B cell (primary cell): ENCODE data around the gene COBL. TPM values are rescaled to one million over a fixed set of nuclear protein-coding genes. Genes with fewer than 3 reads are reported as not detected.

Experiments used
- ATAC-seq: fragments of 200-7000 bp; cut with Tn5 transposase; one replicate; pipeline ENCODE4 v1.10.0; 2021; ENCODE audit warnings: low read depth, mild to moderate bottlenecking, moderate number of reproducible peaks, moderate library complexity
- CTCF ChIA-PET: fragments of 350-600 bp; sonication (Branson Sonifier 250); formaldehyde crosslinking; loops from one replicate; lab custom pipeline; 2021; ENCODE audit warnings: antibody characterized with exemption, inconsistent platforms; lab: Charles Lee
- POLR2A ChIA-PET: fragments of 350-600 bp; sonication (Branson Sonifier 250); formaldehyde crosslinking; loops from one replicate; lab custom pipeline; 2021; ENCODE audit warnings: antibody characterized with exemption; lab: Charles Lee
- DNase-seq: peaks from one replicate; pipeline ENCODE4 v3.0.0; 2013
- H2AFZ ChIP-seq: 2 replicates; pipeline ENCODE4 v1.6.1; 2012; ENCODE audit warnings: mild to moderate bottlenecking, low read depth, low read length; ENCODE audit not compliant: insufficient read depth, poor library complexity, severe bottlenecking
- H3K27ac ChIP-seq, 2 donors: 1 replicate in 1 of 2; 2 replicates in 1 of 2; pipeline ENCODE4 v1.5.1; 2012 to 2013; ENCODE audit warnings: low read length in 2 of 2, mild to moderate bottlenecking in 2 of 2, moderate library complexity in 1 of 2
- H3K27me3 ChIP-seq, 4 experiments: fragments of 200-600 bp in 1 of 4; sonication (generic) in 1 of 4; replicated peaks in 1 of 4; 1 replicate in 2 of 4; 2 replicates in 2 of 4; pipeline versions ENCODE4 v1.6.1 to v1.7.0; 2013 to 2016; ENCODE audit warnings: low read length in 3 of 4, mild to moderate bottlenecking in 2 of 4, mixed read lengths in 1 of 4, moderate library complexity in 1 of 4; ENCODE audit not compliant: insufficient read depth in 4 of 4, control insufficient read depth in 3 of 4; ENCODE audit errors: control extremely low read depth in 1 of 4
- H3K36me3 ChIP-seq, 2 experiments: replicated peaks in 1 of 2; 1 replicate in 1 of 2; 2 replicates in 1 of 2; pipeline versions ENCODE4 v1.6.1 to v1.7.1; 2013; ENCODE audit warnings: low read length in 1 of 2; ENCODE audit not compliant: insufficient read depth in 2 of 2, control insufficient read depth in 1 of 2; ENCODE audit errors: control extremely low read depth in 1 of 2, extremely low read depth in 1 of 2
- H3K4me1 ChIP-seq, 2 donors: fragments of 200-600 bp in 1 of 2; sonication (generic) in 1 of 2; 1 replicate in 1 of 2; 2 replicates in 1 of 2; pipeline versions ENCODE4 v1.5.1 to v1.6.1; 2013 to 2017; ENCODE audit warnings: low read length in 2 of 2; ENCODE audit not compliant: control insufficient read depth in 2 of 2, insufficient read depth in 2 of 2
- H3K4me2 ChIP-seq: replicated peaks from 2 replicates; pipeline ENCODE3; 2012; ENCODE audit warnings: mild to moderate bottlenecking, low read depth, low read length; ENCODE audit not compliant: poor library complexity, severe bottlenecking
- H3K4me3 ChIP-seq, 5 experiments: fragments of 200-600 bp in 1 of 5; sonication (generic) in 1 of 5; 1 replicate in 3 of 5; 2 replicates in 2 of 5; pipeline versions ENCODE4 v1.5.1 to v1.7.0; 2011 to 2016; ENCODE audit warnings: low read length in 4 of 5, mild to moderate bottlenecking in 4 of 5, low read depth in 2 of 5, control low read depth in 1 of 5, moderate library complexity in 1 of 5; ENCODE audit not compliant: insufficient read depth in 1 of 5; ENCODE audit errors: control extremely low read depth in 1 of 5, extremely low read depth in 1 of 5
- H3K79me2 ChIP-seq: fragments of 200-600 bp; sonication (generic); one replicate; pipeline ENCODE4 v1.6.0; 2016; ENCODE audit warnings: low read length; ENCODE audit not compliant: control insufficient read depth, insufficient read depth
- H3K9ac ChIP-seq: fragments of 200-600 bp; sonication (generic); 2 replicates; pipeline ENCODE4 v1.6.1; 2017; ENCODE audit warnings: mild to moderate bottlenecking, low read length, moderate library complexity
- H3K9me3 ChIP-seq, 3 donors: one replicate each; pipeline versions ENCODE4 v1.6.1 to v1.7.1; 2013; ENCODE audit warnings: low read length in 2 of 3; ENCODE audit not compliant: control insufficient read depth in 2 of 3, insufficient read depth in 1 of 3; ENCODE audit errors: control extremely low read depth in 1 of 3
- H4K20me1 ChIP-seq: 2 replicates; pipeline ENCODE4 v1.6.0; 2012; ENCODE audit warnings: mild to moderate bottlenecking, low read length; ENCODE audit not compliant: insufficient read depth, control insufficient read depth, poor library complexity, severe bottlenecking
- H3K27ac Mint-ChIP-seq: one replicate; pipeline ENCODE4 v1.8.0; 2021; ENCODE audit warnings: mixed read lengths
- H3K27me3 Mint-ChIP-seq: one replicate; pipeline ENCODE4 v1.8.0; 2021; ENCODE audit warnings: mixed read lengths
- H3K4me1 Mint-ChIP-seq: one replicate; pipeline ENCODE4 v1.8.0; 2021; ENCODE audit warnings: mixed read lengths
- H3K4me3 Mint-ChIP-seq: one replicate; pipeline ENCODE4 v1.8.0; 2021; ENCODE audit warnings: mixed read lengths
- H3K9me3 Mint-ChIP-seq: one replicate; pipeline ENCODE4 v1.8.0; 2022; ENCODE audit warnings: mixed read lengths; ENCODE audit not compliant: insufficient read depth
- CTCF ChIP-seq: fragments of 200-600 bp; IDR thresholded peaks from one replicate; pipeline ENCODE4 v1.8.0; 2022; ENCODE audit warnings: antibody characterized with exemption, mild to moderate bottlenecking
- EZH2 ChIP-seq: IDR thresholded peaks from 2 replicates; pipeline ENCODE4 v1.6.1; 2012; ENCODE audit warnings: borderline replicate concordance, low read depth, mild to moderate bottlenecking, moderate library complexity, low read length; ENCODE audit not compliant: insufficient read depth, poor library complexity, severe bottlenecking
- WGBS: methylation state at CpG from one replicate; pipeline ENCODE4 v1.1.5; 2013; ENCODE audit warnings: missing lambda C conversion rate; ENCODE audit not compliant: insufficient coverage; 5-methylcytosine and 5-hydroxymethylcytosine counted together
- intact Hi-C: fragments of 100-400 bp; cut with micrococcal nuclease; formaldehyde crosslinking; loops from one replicate; pipeline ENCODE4 v1.10.0; 2022
- polyA plus RNA-seq: library from polyadenylated mRNA; depleted of rRNA; stranded (reverse); fragments of >200 nt; gene quantifications from 2 replicates; pipeline ENCODE4 v1.2.3, GENCODE V29; 2012
- total RNA-seq, 2 donors: library from RNA; stranded (reverse); fragments of 120-200 nt in 1 of 2; gene quantifications; 1 replicate in 1 of 2; 2 replicates in 1 of 2; pipeline versions ENCODE4 v1.2.3 to v1.2.4, GENCODE V29; 2013 to 2022

COBL gene
- total and polyA plus RNA-seq, 2 donors (not counting 1 experiment from before 2014, with no cell fraction given): not detected

DNA sequence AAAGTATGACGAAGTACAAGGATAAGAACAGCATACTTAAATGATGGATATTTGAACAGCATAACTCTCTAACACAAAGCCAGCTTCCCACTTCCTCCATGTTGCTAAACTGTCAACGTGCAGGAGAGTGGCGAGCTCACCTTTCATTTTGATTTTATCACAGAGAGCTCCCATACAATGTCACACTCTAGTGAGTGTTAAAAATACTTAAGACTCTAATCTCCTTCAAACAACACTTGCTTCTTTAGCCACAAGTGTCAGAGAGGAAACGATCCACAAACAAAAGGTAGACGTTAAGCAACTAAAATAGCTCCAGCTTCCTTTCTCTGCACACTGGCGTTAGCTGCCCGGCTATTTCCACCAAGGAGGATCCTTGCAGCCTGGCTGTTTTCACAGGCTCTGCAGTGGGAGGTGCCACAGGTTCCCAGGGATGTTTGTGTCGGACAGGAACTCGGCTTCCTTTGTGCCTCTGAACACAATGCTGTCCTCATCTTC is 194.6 kb downstream of the COBL start:
- H3K4me2 ChIP-seq: peak overlapping the region; percentile 50
- intact Hi-C loops: no loop called here

More for the DNA sequence above, 194.6 kb downstream of the COBL start:
- no peaks in the 10 kb centered on the region for H3K36me3 ChIP-seq
- H3K27me3 ChIP-seq: no peaks in the 10 kb centered on the region
- H3K9me3 ChIP-seq: no peaks in the 10 kb centered on the region
- H3K79me2 ChIP-seq: no peaks in the 10 kb centered on the region
- DNase-seq (no peak), ATAC-seq (no peak)
- no peak overlapping the region for H3K27ac Mint-ChIP-seq
- peaks cover 10% of the 10 kb centered on the region for H3K4me1 Mint-ChIP-seq
- peak overlapping the region; percentile 43 for H3K4me3 Mint-ChIP-seq
- ChIA-PET POLR2A (no interaction called here), CTCF (interaction anchor here (1.5 kb wide), 1 partner anchor 9 kb away, joined by 3 read pairs; no protein-coding TSS in a partner anchor)
- no peaks in the 10 kb centered on the region for H3K9me3 Mint-ChIP-seq
- H4K20me1 ChIP-seq: no peaks in the 10 kb centered on the region
- peak overlapping the region in 1 of 5 experiments; percentile 28 for H3K4me3 ChIP-seq
- H3K27me3 Mint-ChIP-seq: peaks cover 4% of the 10 kb centered on the region
- H3K4me1 ChIP-seq: peaks cover 0 to 3% of the 10 kb centered on the region in 2 donors
- H3K27ac ChIP-seq: no peak overlapping the region
- peak overlapping the region; percentile 74 for H2AFZ ChIP-seq
- TF ChIP-seq EZH2 (no peak), CTCF (no peak)
- peak overlapping the region; percentile 30 for H3K9ac ChIP-seq
- WGBS: 4% methylated on average over 5 of the region's 9 CpGs
